C4-2B (cell line): Measurements from ENCODE around the gene COPB2.

ENCODE experiments used
- H3K27ac ChIP-seq: fragments of 450-650 bp; 2 replicates; pipeline ENCODE4 v1.5.1; 2017
- ZFX ChIP-seq: fragments of 450-650 bp; IDR thresholded peaks from 2 replicates; pipeline ENCODE4 v1.6.1; 2017
- TF ChIP-seq, protein P1 (sequence below): fragments of 450-650 bp; conservative IDR thresholded peaks from 2 replicates; pipeline ENCODE4 v1.5.1; 2017; ENCODE audit warnings: mild to moderate bottlenecking

COPB2 gene

GRCh38 chr3:139374099-139374498 lies 15.3 kb downstream of the COPB2 start:
- H3K27ac ChIP-seq: no peak overlapping the region
- no peak for TF ChIP-seq ZFX
- TF ChIP-seq, protein P1, sequence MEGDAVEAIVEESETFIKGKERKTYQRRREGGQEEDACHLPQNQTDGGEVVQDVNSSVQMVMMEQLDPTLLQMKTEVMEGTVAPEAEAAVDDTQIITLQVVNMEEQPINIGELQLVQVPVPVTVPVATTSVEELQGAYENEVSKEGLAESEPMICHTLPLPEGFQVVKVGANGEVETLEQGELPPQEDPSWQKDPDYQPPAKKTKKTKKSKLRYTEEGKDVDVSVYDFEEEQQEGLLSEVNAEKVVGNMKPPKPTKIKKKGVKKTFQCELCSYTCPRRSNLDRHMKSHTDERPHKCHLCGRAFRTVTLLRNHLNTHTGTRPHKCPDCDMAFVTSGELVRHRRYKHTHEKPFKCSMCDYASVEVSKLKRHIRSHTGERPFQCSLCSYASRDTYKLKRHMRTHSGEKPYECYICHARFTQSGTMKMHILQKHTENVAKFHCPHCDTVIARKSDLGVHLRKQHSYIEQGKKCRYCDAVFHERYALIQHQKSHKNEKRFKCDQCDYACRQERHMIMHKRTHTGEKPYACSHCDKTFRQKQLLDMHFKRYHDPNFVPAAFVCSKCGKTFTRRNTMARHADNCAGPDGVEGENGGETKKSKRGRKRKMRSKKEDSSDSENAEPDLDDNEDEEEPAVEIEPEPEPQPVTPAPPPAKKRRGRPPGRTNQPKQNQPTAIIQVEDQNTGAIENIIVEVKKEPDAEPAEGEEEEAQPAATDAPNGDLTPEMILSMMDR: no peak

DNA sequence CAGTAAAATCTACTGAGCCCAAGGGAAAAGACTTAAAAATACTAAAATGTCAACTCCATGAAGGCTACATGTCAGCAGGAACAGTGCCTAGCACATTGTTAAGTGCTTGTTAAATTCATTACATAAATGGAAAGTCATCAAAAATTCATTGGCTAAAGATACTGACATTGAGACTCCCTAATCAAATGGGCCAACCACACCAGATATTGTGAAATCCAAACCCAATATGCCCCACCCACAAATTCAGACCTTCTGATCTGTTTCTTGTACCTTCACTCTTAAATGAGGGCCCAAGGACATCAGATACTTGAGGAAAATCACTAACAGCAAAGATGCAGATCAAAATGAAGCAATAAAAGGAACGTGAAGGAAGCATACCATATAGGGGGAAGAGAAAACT lies 24.9 kb downstream of the COPB2 start:
- TF ChIP-seq, protein P1: no peak
- no peak for TF ChIP-seq ZFX
- H3K27ac ChIP-seq: no peak overlapping the region

DNA sequence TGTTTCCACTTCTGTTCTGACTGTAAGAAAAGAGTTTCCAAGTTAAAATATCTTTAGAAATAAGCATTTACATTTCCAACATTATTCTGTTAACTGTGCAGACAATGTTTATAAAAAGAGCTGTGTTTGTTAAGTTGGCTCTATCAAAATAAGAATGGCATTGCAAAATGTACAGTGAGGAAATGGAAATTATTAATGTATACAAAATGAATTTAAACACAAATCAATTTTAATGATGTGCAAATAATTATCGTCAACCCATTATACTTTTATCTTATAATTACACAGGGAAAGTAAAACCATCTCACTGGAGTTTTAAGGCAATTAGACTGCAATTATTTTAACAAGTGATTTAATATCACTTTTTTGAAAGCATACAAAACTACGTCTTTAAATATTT lies 28.2 kb downstream of the COPB2 start:
- no peak overlapping the region for H3K27ac ChIP-seq
- TF ChIP-seq ZFX: no peak
- TF ChIP-seq, protein P1: no peak

DNA sequence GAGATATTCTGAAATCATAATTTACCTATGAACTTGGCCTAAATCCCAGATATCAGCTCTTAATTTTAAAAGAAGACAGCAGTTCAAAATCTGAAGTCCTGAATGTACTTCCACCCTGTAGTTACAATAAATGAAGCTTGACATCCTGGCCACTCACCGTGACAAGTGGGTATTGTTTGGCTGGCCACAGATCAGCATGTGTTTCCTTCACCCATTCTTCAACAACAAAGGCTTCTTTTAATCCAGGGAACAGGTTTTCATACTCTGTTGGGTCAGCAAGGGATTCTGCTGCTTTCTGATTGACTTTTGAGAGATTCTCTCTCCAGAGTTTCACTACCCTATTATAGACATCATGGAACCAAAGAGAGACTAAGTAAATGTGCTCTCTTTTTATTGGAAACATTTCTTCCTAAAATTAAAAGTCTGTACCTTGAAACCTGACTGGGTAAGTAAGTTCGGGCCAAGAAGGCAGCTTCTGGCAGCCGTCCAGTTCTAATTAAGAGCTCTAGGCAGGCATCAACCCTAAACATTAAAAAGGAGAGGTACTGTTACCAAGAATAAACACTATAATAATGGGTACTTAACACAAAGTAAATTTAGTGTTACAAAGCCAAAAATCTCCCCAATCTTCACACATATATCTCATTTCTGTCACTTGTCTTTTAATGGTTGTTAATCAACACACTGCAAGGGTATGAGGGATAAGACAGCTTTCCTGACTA lies 30.4 kb downstream of the COPB2 start:
- H3K27ac ChIP-seq: no peak overlapping the region
- TF ChIP-seq, protein P1: no peak
- TF ChIP-seq ZFX: no peak

DNA sequence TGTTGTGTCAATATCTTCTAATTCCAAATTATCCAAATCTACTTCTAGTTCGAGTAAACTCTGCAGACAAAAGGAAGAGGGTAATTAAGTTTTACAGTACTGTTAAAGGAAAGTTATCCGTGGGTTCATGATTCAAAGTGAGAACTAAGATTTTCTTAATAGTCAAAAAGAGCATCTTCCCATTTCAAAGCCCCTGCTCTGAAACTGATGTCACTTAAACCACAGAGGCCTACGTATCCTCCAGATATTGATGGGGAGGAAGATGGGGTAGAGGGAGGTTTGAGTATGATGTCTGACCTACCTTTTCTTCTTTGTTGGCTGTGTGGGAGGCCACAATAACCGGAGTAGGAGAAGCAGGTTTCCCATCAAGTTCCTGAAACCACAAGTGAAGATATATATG lies 31.5 kb downstream of the COPB2 start:
- TF ChIP-seq ZFX: no peak
- TF ChIP-seq, protein P1: no peak
- H3K27ac ChIP-seq: no peak overlapping the region

DNA sequence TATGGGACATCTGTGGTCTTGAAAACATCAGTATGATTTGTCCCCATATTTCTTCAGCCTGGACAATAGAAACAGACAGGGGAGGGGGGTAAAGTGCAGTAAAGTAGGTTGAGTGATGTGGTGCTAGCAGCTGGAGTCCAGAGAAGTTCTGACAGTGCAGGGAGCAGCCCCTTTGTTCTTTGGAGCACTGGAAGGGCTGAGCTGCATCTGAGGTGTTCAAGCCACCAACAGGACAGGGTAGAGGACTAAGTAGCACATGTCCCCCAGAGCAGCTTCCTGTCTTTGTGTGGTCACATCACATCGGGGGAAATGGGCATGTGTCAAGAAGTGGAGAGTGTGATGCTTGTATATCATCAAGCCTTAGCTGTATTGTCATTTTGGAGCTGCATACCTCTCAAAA lies 33.6 kb downstream of the COPB2 start:
- no peak overlapping the region for H3K27ac ChIP-seq
- TF ChIP-seq, protein P1: no peak
- TF ChIP-seq ZFX: no peak

- TF ChIP-seq, protein P1: no peak
- no peak for TF ChIP-seq ZFX
- no peak overlapping the region for H3K27ac ChIP-seq
Measured at GRCh38 chr3:139355476-139355875, 34.0 kb downstream of the COPB2 start.
